Panc1 (cell line): ENCODE measurements around the gene DENND2D.

ENCODE experiments used
- CTCF ChIP-seq: fragments of 450-650 bp; IDR thresholded peaks from 2 replicates; pipeline ENCODE4 v1.5.1; 2017; ENCODE audit warnings: mild to moderate bottlenecking
- POLR2AphosphoS5 ChIP-seq: IDR thresholded peaks from 2 replicates; pipeline ENCODE4 v1.6.1; 2012; ENCODE audit warnings: mild to moderate bottlenecking, low read depth, low read length, moderate library complexity
- TCF7L2 ChIP-seq: IDR thresholded peaks from 2 replicates; pipeline ENCODE4 v1.6.1; 2011; ENCODE audit warnings: mild to moderate bottlenecking, low read depth, low read length, inconsistent platforms
- TF ChIP-seq, protein P1 (sequence below), 2 experiments: IDR thresholded peaks; 2 replicates each; pipeline ENCODE4 v1.6.1; 2011 to 2012; ENCODE audit warnings: low read depth in 2 of 2, control low read depth in 1 of 2, low read length in 1 of 2, mild to moderate bottlenecking in 1 of 2, moderate library complexity in 1 of 2; ENCODE audit not compliant: insufficient read depth in 1 of 2

GRCh38 chr1:111161843-111162487, 38.5 kb downstream of the DENND2D start:
- TF ChIP-seq CTCF (no peak), POLR2AphosphoS5 (no peak), TCF7L2 (no peak)
- TF ChIP-seq, protein P1, sequence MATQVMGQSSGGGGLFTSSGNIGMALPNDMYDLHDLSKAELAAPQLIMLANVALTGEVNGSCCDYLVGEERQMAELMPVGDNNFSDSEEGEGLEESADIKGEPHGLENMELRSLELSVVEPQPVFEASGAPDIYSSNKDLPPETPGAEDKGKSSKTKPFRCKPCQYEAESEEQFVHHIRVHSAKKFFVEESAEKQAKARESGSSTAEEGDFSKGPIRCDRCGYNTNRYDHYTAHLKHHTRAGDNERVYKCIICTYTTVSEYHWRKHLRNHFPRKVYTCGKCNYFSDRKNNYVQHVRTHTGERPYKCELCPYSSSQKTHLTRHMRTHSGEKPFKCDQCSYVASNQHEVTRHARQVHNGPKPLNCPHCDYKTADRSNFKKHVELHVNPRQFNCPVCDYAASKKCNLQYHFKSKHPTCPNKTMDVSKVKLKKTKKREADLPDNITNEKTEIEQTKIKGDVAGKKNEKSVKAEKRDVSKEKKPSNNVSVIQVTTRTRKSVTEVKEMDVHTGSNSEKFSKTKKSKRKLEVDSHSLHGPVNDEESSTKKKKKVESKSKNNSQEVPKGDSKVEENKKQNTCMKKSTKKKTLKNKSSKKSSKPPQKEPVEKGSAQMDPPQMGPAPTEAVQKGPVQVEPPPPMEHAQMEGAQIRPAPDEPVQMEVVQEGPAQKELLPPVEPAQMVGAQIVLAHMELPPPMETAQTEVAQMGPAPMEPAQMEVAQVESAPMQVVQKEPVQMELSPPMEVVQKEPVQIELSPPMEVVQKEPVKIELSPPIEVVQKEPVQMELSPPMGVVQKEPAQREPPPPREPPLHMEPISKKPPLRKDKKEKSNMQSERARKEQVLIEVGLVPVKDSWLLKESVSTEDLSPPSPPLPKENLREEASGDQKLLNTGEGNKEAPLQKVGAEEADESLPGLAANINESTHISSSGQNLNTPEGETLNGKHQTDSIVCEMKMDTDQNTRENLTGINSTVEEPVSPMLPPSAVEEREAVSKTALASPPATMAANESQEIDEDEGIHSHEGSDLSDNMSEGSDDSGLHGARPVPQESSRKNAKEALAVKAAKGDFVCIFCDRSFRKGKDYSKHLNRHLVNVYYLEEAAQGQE (IDR thresholded peaks at IDR 0.05; ENCODE audit: insufficient read depth in 1 of 2, low read depth in 2 of 2, low read length in 1 of 2), result no peak
